Gastroesophageal sphincter (tissue), 4 donors: ENCODE data around the gene MEF2A. TPM values are rescaled to one million over a fixed set of nuclear protein-coding genes. Genes with fewer than 3 reads are reported as not detected.
"Not testable (repeated sequence)": the region's sequence is repeated elsewhere in the genome, so short reads cannot be mapped to it uniquely, and the experiment has no call there.

Experiments used
- ATAC-seq: fragments of 150-250 bp; one replicate; pipeline ENCODE4 v1.9.1; 2016; ENCODE audit warnings: mild to moderate bottlenecking, moderate library complexity
- H3K27ac ChIP-seq, 4 donors: fragments of 200-600 bp; sonication (generic) in 3 of 4; 1 replicate in 3 of 4; 2 replicates in 1 of 4; pipeline ENCODE4 v1.5.1; 2016 to 2019
- H3K27me3 ChIP-seq: fragments of 200-600 bp; sonication (generic); one replicate; pipeline ENCODE4 v1.5.1; 2019
- H3K36me3 ChIP-seq, 2 donors: fragments of 200-600 bp; sonication (generic); one replicate each; pipeline ENCODE4 v1.5.1; 2019; ENCODE audit warnings: control low read depth in 1 of 2
- H3K4me1 ChIP-seq, 3 donors: fragments of 200-600 bp; sonication (generic); 1 replicate in 2 of 3; 2 replicates in 1 of 3; pipeline ENCODE4 v1.5.1; 2016 to 2019; ENCODE audit warnings: control low read depth in 2 of 3
- H3K4me3 ChIP-seq, 2 donors: fragments of 200-600 bp; sonication (generic); one replicate each; pipeline ENCODE4 v1.5.1; 2019; ENCODE audit warnings: mild to moderate bottlenecking in 1 of 2, moderate library complexity in 1 of 2
- H3K9me3 ChIP-seq, 3 donors: fragments of 200-600 bp; sonication (generic); one replicate each; pipeline ENCODE4 v1.5.1; 2017 to 2019; ENCODE audit warnings: control low read depth in 2 of 3
- EP300 ChIP-seq: sonication (generic); formaldehyde crosslinking; IDR thresholded peaks from one replicate; pipeline ENCODE4 v1.6.1; 2017; ENCODE audit warnings: antibody characterized with exemption, mild to moderate bottlenecking
- POLR2A ChIP-seq, 2 donors: fragments of 450-650 bp; IDR thresholded peaks; one replicate each; pipeline ENCODE4 v1.6.1; 2017; ENCODE audit warnings: antibody characterized with exemption in 2 of 2, mild to moderate bottlenecking in 2 of 2, moderate library complexity in 1 of 2
- POLR2AphosphoS5 ChIP-seq: sonication (generic); formaldehyde crosslinking; IDR thresholded peaks from one replicate; pipeline ENCODE4 v1.6.1; 2017; ENCODE audit warnings: antibody characterized with exemption
- WGBS, 2 donors: methylation state at CpG; one replicate each; pipeline ENCODE4 v1.1.5; 2018; ENCODE audit warnings: low coverage in 1 of 2; 5-methylcytosine and 5-hydroxymethylcytosine counted together
- total RNA-seq, 4 donors: library from RNA; depleted of rRNA; stranded (reverse); fragments of >200 nt; gene quantifications; one replicate each; pipeline ENCODE4 v1.1.0, GENCODE V29; 2016
- TF ChIP-seq, protein P1 (sequence below), 4 experiments: fragments of 200-600 bp in 2 of 4; fragments of 450-650 bp in 2 of 4; sonication (generic) in 1 of 4; IDR thresholded peaks; one replicate each; pipeline ENCODE4 v1.5.1; 2017 to 2019; ENCODE audit warnings: antibody characterized with exemption in 4 of 4, mild to moderate bottlenecking in 2 of 4, moderate library complexity in 2 of 4

MEF2A gene
- total RNA-seq, 4 donors from 2014 or later, result 68.8 to 133 (median 95.7) TPM

DNA sequence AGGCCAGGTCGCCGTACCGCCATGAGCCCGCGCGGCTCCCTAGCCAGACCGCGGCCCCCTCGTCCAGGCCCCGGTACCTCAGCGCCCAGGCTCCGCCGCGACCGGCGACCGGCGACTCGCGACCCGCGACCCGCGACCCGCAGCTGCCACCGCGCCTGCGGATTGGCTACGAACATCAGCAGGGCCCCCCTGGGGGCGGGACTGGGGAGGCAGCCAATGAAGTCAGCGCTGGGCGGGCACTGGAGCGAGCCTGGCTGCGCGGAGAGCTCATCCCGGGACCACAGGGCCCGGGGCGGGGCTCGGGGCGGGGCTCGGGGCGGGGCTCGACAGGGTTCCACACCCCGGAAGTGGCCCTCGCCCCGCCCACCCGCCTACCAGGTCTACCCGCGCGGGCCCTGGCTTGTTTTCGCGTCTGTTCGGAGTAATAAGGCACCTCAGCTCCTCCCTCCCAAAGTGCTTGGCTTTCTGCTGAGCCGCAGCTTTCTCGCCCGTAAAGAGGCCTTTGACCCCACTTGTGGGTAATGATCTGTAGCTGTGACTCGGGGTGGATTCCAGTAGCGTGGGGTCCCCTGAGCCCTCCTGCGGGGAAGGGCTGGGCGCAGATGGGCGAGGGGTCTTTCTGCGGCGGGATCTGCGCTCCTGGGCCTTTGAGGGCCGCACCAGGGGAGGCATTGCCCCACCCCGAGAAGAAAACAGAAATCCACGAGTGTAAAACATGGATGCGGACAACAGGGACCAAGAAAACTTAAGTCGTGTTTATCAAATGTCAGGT is 167.7 kb downstream of the MEF2A start, which contains the start of gene LYSMD4:
TSS of gene LYSMD4 (minus strand) at position 170 of the 772 bp plus-strand sequence. CDS start 1,438 bp downstream, outside the sequence.
- Histone ChIP-seq H3K27ac (peak within 1 kb of the TSS; percentile 86 to 95 (median 94)), H3K9me3 (no peaks in the 10 kb centered on the region), H3K36me3 (peaks cover 0 to 11% of the 10 kb centered on the region in 2 donors), H3K4me3 (peak within 1 kb of the TSS; percentile 85 to 99), H3K4me1 (peaks cover 0 to 40% (median 12%) of the 10 kb centered on the region in 3 donors), H3K27me3 (no peaks in the 10 kb centered on the region)
- peak; percentile 98 for ATAC-seq
- 52% methylated on average over 4 of the region's 69 CpGs; no CpG with 5 or more reads in 1 of the 2 donors for WGBS, 2 donors
- no peak for TF ChIP-seq EP300
- TF ChIP-seq, protein P1, sequence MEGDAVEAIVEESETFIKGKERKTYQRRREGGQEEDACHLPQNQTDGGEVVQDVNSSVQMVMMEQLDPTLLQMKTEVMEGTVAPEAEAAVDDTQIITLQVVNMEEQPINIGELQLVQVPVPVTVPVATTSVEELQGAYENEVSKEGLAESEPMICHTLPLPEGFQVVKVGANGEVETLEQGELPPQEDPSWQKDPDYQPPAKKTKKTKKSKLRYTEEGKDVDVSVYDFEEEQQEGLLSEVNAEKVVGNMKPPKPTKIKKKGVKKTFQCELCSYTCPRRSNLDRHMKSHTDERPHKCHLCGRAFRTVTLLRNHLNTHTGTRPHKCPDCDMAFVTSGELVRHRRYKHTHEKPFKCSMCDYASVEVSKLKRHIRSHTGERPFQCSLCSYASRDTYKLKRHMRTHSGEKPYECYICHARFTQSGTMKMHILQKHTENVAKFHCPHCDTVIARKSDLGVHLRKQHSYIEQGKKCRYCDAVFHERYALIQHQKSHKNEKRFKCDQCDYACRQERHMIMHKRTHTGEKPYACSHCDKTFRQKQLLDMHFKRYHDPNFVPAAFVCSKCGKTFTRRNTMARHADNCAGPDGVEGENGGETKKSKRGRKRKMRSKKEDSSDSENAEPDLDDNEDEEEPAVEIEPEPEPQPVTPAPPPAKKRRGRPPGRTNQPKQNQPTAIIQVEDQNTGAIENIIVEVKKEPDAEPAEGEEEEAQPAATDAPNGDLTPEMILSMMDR (IDR thresholded peaks at IDR 0.05), result peak in 1 of 4 experiments; percentile 28
- peak; percentile 82 for TF ChIP-seq POLR2A (IDR thresholded peaks at IDR 0.05)
- peak; percentile 63 for TF ChIP-seq POLR2AphosphoS5

DNA sequence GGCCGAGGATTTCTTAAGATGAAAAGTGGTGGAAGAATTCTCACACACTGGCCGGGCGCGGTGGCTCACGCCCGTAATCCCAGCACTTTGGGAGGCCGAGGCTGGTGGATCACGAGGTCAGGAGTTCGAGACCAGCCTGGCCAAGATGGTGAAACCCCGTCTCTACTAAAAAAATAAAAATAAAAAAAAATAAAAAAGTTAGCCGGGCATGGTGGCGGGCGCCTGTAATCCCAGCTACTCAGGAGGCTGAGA is 168.2 kb downstream of the MEF2A start:
- Histone ChIP-seq H3K4me3 (peak overlapping the region; percentile 85 to 99), H3K27ac (peak overlapping the region; percentile 86 to 95 (median 94)), H3K4me1 (peaks cover 0 to 40% (median 12%) of the 10 kb centered on the region in 3 donors)
- H3K9me3 ChIP-seq, H3K36me3 ChIP-seq, H3K27me3 ChIP-seq, ATAC-seq: not testable (repeated sequence)
- 91 to 99% methylated on average over 6 to 13 of the region's 13 CpGs for WGBS, 2 donors

DNA sequence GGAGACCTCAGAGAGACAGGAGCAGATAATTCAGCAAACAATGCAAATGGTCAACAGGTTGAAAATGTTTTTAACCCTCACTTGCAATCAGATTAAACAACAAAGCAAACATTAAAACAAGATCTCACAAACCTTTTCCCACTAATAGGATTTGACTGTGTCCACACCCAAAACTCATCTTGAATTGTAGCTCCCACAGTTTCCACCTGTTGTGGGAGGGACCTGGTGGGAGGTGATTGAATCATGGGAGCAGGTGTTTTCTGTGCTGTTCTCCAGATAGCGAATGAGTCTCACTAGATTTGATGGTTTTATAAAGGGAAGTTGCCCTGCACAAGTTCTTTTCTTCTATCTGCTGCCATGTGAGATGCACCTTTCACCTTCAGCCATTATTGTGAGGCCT is 168.8 kb downstream of the MEF2A start:
- Histone ChIP-seq H3K36me3 (no peaks in the 10 kb centered on the region), H3K9me3 (no peaks in the 10 kb centered on the region), H3K27ac (no peak overlapping the region), H3K27me3 (no peaks in the 10 kb centered on the region), H3K4me1 (peaks cover 0 to 36% (median 12%) of the 10 kb centered on the region in 3 donors), H3K4me3 (no peak overlapping the region)
- 86 to 100% methylated on average over 1 of the region's 1 CpG for WGBS, 2 donors
- TF ChIP-seq POLR2A (IDR thresholded peaks at IDR 0.05) (no peak), POLR2AphosphoS5 (no peak), EP300 (no peak)
- TF ChIP-seq, protein P1 (IDR thresholded peaks at IDR 0.05), result no peak
- ATAC-seq, result no peak

DNA sequence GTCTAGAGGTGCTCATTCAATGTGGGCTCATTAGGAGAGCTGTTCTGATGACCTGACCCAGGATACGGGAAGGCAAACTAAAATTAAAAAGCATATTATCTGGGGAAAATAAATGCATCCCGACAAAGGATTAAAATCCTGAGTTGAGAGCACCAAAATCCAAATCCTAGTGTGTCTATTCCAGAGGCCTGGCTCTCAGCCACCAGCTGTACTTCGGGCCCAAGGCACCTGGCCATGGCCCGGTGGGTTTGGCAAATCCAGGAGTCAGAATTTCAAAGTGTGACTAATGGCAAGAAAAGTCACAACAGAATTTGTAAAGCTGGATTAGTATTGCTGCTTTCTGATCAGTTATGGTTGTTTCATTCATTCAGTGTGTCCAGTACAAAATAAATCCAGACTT is 170.1 kb downstream of the MEF2A start:
- TF ChIP-seq POLR2AphosphoS5, result no peak
- TF ChIP-seq POLR2A (IDR thresholded peaks at IDR 0.05), result no peak
- TF ChIP-seq, protein P1 (IDR thresholded peaks at IDR 0.05), result no peak
- TF ChIP-seq EP300, result no peak
- peaks cover 0 to 23% (median 9%) of the 10 kb centered on the region in 3 donors for H3K4me1 ChIP-seq
- H3K27ac ChIP-seq, result no peak overlapping the region
- no peaks in the 10 kb centered on the region for H3K27me3 ChIP-seq
- no peak overlapping the region for H3K4me3 ChIP-seq
- no peaks in the 10 kb centered on the region for H3K9me3 ChIP-seq
- no peaks in the 10 kb centered on the region for H3K36me3 ChIP-seq
- ATAC-seq, result no peak
- 68 to 87% methylated on average over 3 of the region's 4 CpGs for WGBS, 2 donors

DNA sequence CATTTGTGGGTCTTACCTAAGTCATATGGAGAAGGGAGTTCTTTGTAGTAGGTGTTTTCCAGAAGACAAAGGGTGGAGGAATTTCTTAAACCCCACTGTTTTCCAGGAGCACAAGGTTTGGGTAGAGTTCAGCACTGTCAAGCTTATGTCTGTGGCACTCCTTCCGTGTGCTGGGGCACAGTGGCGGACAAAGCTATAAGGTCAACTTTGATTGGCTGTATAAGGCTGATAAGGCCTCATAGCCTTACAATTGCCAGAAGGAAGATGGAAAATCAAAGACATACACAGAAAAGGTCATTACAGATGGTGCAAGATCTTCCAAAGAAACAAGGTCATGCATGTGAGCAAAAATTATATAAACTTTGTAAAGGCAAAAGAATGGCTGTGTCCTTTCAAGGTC is 170.9 kb downstream of the MEF2A start:
- Histone ChIP-seq H3K27me3 (no peaks in the 10 kb centered on the region), H3K27ac (no peak overlapping the region), H3K4me1 (peaks cover 0 to 15% (median under 1%) of the 10 kb centered on the region in 3 donors), H3K36me3 (no peaks in the 10 kb centered on the region), H3K4me3 (no peak overlapping the region), H3K9me3 (no peaks in the 10 kb centered on the region)
- TF ChIP-seq POLR2A (IDR thresholded peaks at IDR 0.05), result no peak
- TF ChIP-seq, protein P1 (IDR thresholded peaks at IDR 0.05), result no peak
- no CpG with 5 or more reads among the region's 2 CpGs for WGBS, 2 donors
- no peak for ATAC-seq
